GM23338 (cell line): ENCODE measurements around the gene CCR4. TPM values are rescaled to one million over a fixed set of nuclear protein-coding genes. Genes with fewer than 3 reads are reported as not detected.

ENCODE experiments used
- ATAC-seq: fragments of 200-7000 bp; cut with Tn5 transposase; 3 replicates; pipeline ENCODE4 v1.9.1; 2020
- DNase-seq: peaks from one replicate; pipeline ENCODE4 v3.0.0-alpha.2; 2015; ENCODE audit warnings: low spot score
- H2AFZ ChIP-seq: fragments of 200-600 bp; sonication (generic); 2 replicates; pipeline ENCODE4 v1.8.0; 2016; ENCODE audit warnings: antibody characterized with exemption, mild to moderate bottlenecking, moderate library complexity
- H3F3A ChIP-seq: fragments of 200-600 bp; sonication (generic); replicated peaks from 2 replicates; pipeline ENCODE4 v1.8.0; 2017; ENCODE audit warnings: antibody characterized with exemption, mixed run types, low read depth
- H3K27ac ChIP-seq: fragments of 200-600 bp; sonication (generic); 2 replicates; pipeline ENCODE4 v1.6.1; 2016; ENCODE audit warnings: low read depth
- H3K27me3 ChIP-seq: fragments of 200-600 bp; sonication (generic); 2 replicates; pipeline ENCODE4 v1.8.0; 2016; ENCODE audit warnings: mild to moderate bottlenecking, mixed run types, moderate library complexity; ENCODE audit not compliant: insufficient read depth
- H3K36me3 ChIP-seq: fragments of 200-600 bp; sonication (generic); 2 replicates; pipeline ENCODE4 v1.8.0; 2016; ENCODE audit warnings: mild to moderate bottlenecking; ENCODE audit not compliant: insufficient read depth
- H3K4me1 ChIP-seq: fragments of 200-600 bp; sonication (generic); 2 replicates; pipeline ENCODE4 v1.8.0; 2016; ENCODE audit warnings: mild to moderate bottlenecking, moderate library complexity; ENCODE audit not compliant: insufficient read depth
- H3K4me2 ChIP-seq: fragments of 200-600 bp; sonication (generic); 2 replicates; pipeline ENCODE4 v1.7.1; 2017; ENCODE audit warnings: mixed run types
- H3K4me3 ChIP-seq: fragments of 200-600 bp; sonication (generic); 2 replicates; pipeline ENCODE4 v1.6.1; 2016; ENCODE audit warnings: mixed run types
- H3K79me2 ChIP-seq: fragments of 200-600 bp; sonication (generic); replicated peaks from 2 replicates; pipeline ENCODE4 v1.8.0; 2017; ENCODE audit warnings: mild to moderate bottlenecking; ENCODE audit not compliant: insufficient read depth
- H3K9me2 ChIP-seq: fragments of 200-600 bp; sonication (generic); 2 replicates; pipeline ENCODE4 v1.8.0; 2017; ENCODE audit not compliant: insufficient read depth
- H4K20me1 ChIP-seq: fragments of 200-600 bp; sonication (generic); replicated peaks from 2 replicates; pipeline ENCODE4 v1.8.0; 2017; ENCODE audit warnings: mild to moderate bottlenecking; ENCODE audit not compliant: insufficient read depth
- H3K27ac Mint-ChIP-seq: 2 replicates; pipeline ENCODE4 v1.8.0; 2020; ENCODE audit warnings: inconsistent platforms, mild to moderate bottlenecking, moderate library complexity, mixed read lengths
- H3K27me3 Mint-ChIP-seq: 3 replicates; pipeline ENCODE4 v1.8.0; 2022; ENCODE audit warnings: low read depth, mild to moderate bottlenecking, moderate library complexity, mixed read lengths, inconsistent platforms; ENCODE audit not compliant: insufficient read depth, poor library complexity
- H3K36me3 Mint-ChIP-seq: 3 replicates; pipeline ENCODE4 v1.8.0; 2021; ENCODE audit warnings: low read depth, mild to moderate bottlenecking, inconsistent platforms, moderate library complexity, mixed read lengths
- H3K4me1 Mint-ChIP-seq: 3 replicates; pipeline ENCODE4 v1.8.0; 2020; ENCODE audit warnings: mild to moderate bottlenecking, inconsistent platforms, mixed read lengths
- H3K4me3 Mint-ChIP-seq: 3 replicates; pipeline ENCODE4 v1.8.0; 2021; ENCODE audit warnings: moderate library complexity, mild to moderate bottlenecking, inconsistent platforms, mixed read lengths
- H3K9me3 Mint-ChIP-seq: 3 replicates; pipeline ENCODE4 v1.8.0; 2020; ENCODE audit warnings: moderate library complexity, mild to moderate bottlenecking, inconsistent platforms, mixed read lengths
- CREB1 ChIP-seq: fragments of 250-450 bp; sonication (Bioruptor Pico); IDR thresholded peaks from 2 replicates; pipeline ENCODE4 v1.5.0; 2020; ENCODE audit warnings: low read depth, mild to moderate bottlenecking, moderate library complexity
- EZH2 ChIP-seq: fragments of 200-600 bp; sonication (generic); IDR thresholded peaks from one replicate; pipeline ENCODE4 v1.8.0; 2017; ENCODE audit warnings: antibody characterized with exemption, mild to moderate bottlenecking, low read depth; ENCODE audit not compliant: unreplicated experiment
- JUNB ChIP-seq: IDR thresholded peaks from one replicate; pipeline ENCODE4 v1.6.1; 2016; ENCODE audit warnings: antibody characterized with exemption; ENCODE audit not compliant: unreplicated experiment
- NANOG ChIP-seq: IDR thresholded peaks from 2 replicates; pipeline ENCODE4 v1.6.1; 2016; ENCODE audit warnings: antibody characterized with exemption, borderline replicate concordance
- ZNF114 ChIP-seq: fragments of 250-450 bp; sonication (Bioruptor Pico); IDR thresholded peaks from 2 replicates; pipeline ENCODE4 v1.5.0; 2020; ENCODE audit warnings: mild to moderate bottlenecking, moderate library complexity
- polyA plus RNA-seq: library from polyadenylated mRNA; unstranded; fragments of >200 nt; fragmentation: Nextera tagmentation; extraction: Ambion mirVana; gene quantifications from 2 replicates; pipeline ENCODE4 v1.2.1, GENCODE V29; 2016
- total RNA-seq: library from RNA; depleted of rRNA; stranded (reverse); fragments of >200 nt; shearing (Covaris generic); gene quantifications from 2 replicates; pipeline ENCODE4 v1.2.3, GENCODE V29; 2014
- TF ChIP-seq, protein P1 (sequence below): IDR thresholded peaks from one replicate; pipeline ENCODE4 v1.6.1; 2018; ENCODE audit warnings: antibody characterized with exemption; ENCODE audit not compliant: unreplicated experiment
- TF ChIP-seq, protein P2 (sequence below): fragments of 250-450 bp; sonication (Bioruptor Pico); IDR thresholded peaks from 2 replicates; pipeline ENCODE4 v1.5.0; 2020; ENCODE audit warnings: mild to moderate bottlenecking, moderate library complexity

The CCR4 gene
- total and polyA plus RNA-seq, 2 experiments from 2014 or later: 0.10 to 0.35 TPM

DNA sequence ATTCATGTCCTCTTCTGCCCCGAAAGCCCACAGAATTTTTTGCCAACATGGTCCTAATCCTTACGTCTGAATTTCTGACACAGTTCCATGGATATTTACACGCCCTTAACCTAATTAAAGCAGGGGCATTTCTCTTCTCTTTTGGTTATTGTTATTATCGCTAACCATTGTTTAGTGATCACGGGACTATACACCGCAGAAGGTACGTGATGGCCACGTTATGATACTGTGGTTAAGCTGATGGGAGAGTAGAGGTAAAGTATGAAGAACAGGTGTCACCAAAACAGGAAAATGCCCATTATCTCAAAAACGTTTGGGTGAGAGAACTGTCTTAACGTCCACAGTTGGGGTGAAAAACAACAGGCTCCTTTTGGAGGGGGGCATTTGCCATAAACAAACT is 26.4 kb downstream of the CCR4 start:
- ATAC-seq (no peak), DNase-seq (no peak)
- no peaks in the 10 kb centered on the region for H3F3A ChIP-seq
- H3K9me2 ChIP-seq: no peaks in the 10 kb centered on the region
- no peak overlapping the region for H3K27ac ChIP-seq
- H4K20me1 ChIP-seq: no peaks in the 10 kb centered on the region
- H3K36me3 Mint-ChIP-seq: no peaks in the 10 kb centered on the region
- H3K4me3 ChIP-seq: no peak overlapping the region
- no peaks in the 10 kb centered on the region for H3K4me1 ChIP-seq
- no peak overlapping the region for H3K4me2 ChIP-seq
- H3K9me3 Mint-ChIP-seq: no peaks in the 10 kb centered on the region
- TF ChIP-seq EZH2 (no peak), CREB1 (CRISPR knock-in tag) (no peak), ZNF114 (CRISPR knock-in tag) (no peak), NANOG (no peak), JUNB (no peak)
- TF ChIP-seq, protein P1, sequence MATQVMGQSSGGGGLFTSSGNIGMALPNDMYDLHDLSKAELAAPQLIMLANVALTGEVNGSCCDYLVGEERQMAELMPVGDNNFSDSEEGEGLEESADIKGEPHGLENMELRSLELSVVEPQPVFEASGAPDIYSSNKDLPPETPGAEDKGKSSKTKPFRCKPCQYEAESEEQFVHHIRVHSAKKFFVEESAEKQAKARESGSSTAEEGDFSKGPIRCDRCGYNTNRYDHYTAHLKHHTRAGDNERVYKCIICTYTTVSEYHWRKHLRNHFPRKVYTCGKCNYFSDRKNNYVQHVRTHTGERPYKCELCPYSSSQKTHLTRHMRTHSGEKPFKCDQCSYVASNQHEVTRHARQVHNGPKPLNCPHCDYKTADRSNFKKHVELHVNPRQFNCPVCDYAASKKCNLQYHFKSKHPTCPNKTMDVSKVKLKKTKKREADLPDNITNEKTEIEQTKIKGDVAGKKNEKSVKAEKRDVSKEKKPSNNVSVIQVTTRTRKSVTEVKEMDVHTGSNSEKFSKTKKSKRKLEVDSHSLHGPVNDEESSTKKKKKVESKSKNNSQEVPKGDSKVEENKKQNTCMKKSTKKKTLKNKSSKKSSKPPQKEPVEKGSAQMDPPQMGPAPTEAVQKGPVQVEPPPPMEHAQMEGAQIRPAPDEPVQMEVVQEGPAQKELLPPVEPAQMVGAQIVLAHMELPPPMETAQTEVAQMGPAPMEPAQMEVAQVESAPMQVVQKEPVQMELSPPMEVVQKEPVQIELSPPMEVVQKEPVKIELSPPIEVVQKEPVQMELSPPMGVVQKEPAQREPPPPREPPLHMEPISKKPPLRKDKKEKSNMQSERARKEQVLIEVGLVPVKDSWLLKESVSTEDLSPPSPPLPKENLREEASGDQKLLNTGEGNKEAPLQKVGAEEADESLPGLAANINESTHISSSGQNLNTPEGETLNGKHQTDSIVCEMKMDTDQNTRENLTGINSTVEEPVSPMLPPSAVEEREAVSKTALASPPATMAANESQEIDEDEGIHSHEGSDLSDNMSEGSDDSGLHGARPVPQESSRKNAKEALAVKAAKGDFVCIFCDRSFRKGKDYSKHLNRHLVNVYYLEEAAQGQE: no peak
- TF ChIP-seq, protein P2, sequence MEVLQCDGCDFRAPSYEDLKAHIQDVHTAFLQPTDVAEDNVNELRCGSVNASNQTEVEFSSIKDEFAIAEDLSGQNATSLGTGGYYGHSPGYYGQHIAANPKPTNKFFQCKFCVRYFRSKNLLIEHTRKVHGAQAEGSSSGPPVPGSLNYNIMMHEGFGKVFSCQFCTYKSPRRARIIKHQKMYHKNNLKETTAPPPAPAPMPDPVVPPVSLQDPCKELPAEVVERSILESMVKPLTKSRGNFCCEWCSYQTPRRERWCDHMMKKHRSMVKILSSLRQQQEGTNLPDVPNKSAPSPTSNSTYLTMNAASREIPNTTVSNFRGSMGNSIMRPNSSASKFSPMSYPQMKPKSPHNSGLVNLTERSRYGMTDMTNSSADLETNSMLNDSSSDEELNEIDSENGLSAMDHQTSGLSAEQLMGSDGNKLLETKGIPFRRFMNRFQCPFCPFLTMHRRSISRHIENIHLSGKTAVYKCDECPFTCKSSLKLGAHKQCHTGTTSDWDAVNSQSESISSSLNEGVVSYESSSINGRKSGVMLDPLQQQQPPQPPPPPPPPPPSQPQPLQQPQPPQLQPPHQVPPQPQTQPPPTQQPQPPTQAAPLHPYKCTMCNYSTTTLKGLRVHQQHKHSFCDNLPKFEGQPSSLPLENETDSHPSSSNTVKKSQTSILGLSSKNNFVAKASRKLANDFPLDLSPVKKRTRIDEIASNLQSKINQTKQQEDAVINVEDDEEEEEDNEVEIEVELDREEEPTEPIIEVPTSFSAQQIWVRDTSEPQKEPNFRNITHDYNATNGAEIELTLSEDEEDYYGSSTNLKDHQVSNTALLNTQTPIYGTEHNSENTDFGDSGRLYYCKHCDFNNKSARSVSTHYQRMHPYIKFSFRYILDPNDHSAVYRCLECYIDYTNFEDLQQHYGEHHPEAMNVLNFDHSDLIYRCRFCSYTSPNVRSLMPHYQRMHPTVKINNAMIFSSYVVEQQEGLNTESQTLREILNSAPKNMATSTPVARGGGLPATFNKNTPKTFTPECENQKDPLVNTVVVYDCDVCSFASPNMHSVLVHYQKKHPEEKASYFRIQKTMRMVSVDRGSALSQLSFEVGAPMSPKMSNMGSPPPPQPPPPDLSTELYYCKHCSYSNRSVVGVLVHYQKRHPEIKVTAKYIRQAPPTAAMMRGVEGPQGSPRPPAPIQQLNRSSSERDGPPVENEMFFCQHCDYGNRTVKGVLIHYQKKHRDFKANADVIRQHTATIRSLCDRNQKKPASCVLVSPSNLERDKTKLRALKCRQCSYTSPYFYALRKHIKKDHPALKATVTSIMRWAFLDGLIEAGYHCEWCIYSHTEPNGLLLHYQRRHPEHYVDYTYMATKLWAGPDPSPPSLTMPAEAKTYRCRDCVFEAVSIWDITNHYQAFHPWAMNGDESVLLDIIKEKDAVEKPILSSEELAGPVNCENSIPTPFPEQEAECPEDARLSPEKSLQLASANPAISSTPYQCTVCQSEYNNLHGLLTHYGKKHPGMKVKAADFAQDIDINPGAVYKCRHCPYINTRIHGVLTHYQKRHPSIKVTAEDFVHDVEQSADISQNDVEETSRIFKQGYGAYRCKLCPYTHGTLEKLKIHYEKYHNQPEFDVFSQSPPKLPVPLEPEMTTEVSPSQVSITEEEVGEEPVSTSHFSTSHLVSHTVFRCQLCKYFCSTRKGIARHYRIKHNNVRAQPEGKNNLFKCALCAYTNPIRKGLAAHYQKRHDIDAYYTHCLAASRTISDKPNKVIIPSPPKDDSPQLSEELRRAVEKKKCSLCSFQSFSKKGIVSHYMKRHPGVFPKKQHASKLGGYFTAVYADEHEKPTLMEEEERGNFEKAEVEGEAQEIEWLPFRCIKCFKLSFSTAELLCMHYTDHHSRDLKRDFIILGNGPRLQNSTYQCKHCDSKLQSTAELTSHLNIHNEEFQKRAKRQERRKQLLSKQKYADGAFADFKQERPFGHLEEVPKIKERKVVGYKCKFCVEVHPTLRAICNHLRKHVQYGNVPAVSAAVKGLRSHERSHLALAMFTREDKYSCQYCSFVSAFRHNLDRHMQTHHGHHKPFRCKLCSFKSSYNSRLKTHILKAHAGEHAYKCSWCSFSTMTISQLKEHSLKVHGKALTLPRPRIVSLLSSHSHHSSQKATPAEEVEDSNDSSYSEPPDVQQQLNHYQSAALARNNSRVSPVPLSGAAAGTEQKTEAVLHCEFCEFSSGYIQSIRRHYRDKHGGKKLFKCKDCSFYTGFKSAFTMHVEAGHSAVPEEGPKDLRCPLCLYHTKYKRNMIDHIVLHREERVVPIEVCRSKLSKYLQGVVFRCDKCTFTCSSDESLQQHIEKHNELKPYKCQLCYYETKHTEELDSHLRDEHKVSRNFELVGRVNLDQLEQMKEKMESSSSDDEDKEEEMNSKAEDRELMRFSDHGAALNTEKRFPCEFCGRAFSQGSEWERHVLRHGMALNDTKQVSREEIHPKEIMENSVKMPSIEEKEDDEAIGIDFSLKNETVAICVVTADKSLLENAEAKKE (CRISPR knock-in tag): no peak
- H3K27ac Mint-ChIP-seq: no peak overlapping the region
- H3K79me2 ChIP-seq: no peaks in the 10 kb centered on the region
- no peaks in the 10 kb centered on the region for H3K27me3 Mint-ChIP-seq
- no peak overlapping the region for H3K4me3 Mint-ChIP-seq
- peaks cover 5% of the 10 kb centered on the region; the same call in 1 of the 3 replicates for H3K4me1 Mint-ChIP-seq
- H3K36me3 ChIP-seq: no peaks in the 10 kb centered on the region
- H2AFZ ChIP-seq: peak overlapping the region; percentile 57; the same call in 1 of the 2 replicates
- H3K27me3 ChIP-seq: no peaks in the 10 kb centered on the region
